HepG2 (cell line): ENCODE data around the gene OSBPL5. TPM values are rescaled to one million over a fixed set of nuclear protein-coding genes. Genes with fewer than 3 reads are reported as not detected.

Experiments used
- AHR ChIP-seq: IDR thresholded peaks from 2 replicates; pipeline ENCODE4 v1.6.1; 2018; ENCODE audit warnings: missing genetic modification reagents, missing compliant biosample characterization
- EZH2 ChIP-seq: conservative IDR thresholded peaks from 2 replicates; pipeline ENCODE4 v1.6.1; 2012; ENCODE audit warnings: mild to moderate bottlenecking, low read depth, low read length, moderate library complexity
- FOXO4 ChIP-seq: sonication (generic); formaldehyde crosslinking; conservative IDR thresholded peaks from 2 replicates; pipeline ENCODE4 v1.8.1; 2023; ENCODE audit warnings: missing genetic modification reagents
- KIAA2018 ChIP-seq: sonication (generic); formaldehyde crosslinking; IDR thresholded peaks from 2 replicates; pipeline ENCODE4 v1.5.0; 2020; ENCODE audit warnings: mild to moderate bottlenecking, missing genetic modification reagents, borderline replicate concordance
- LRRFIP1 ChIP-seq: sonication (generic); formaldehyde crosslinking; conservative IDR thresholded peaks from 2 replicates; pipeline ENCODE4 v1.4.0; 2020; ENCODE audit warnings: missing genetic modification reagents
- NCOA5 ChIP-seq: sonication (generic); formaldehyde crosslinking; IDR thresholded peaks from 2 replicates; pipeline ENCODE4 v1.4.0; 2020; ENCODE audit warnings: missing genetic modification reagents
- RAD51 ChIP-seq: fragments of 450-650 bp; IDR thresholded peaks from 2 replicates; pipeline ENCODE4 v1.6.1; 2016; ENCODE audit warnings: borderline replicate concordance
- SIN3A ChIP-seq: IDR thresholded peaks from 2 replicates; pipeline ENCODE4 v1.6.1; 2011; ENCODE audit warnings: low read depth, mild to moderate bottlenecking, control low read depth, low read length, borderline replicate concordance
- SP1 ChIP-seq, 2 experiments: fragments of 450-650 bp in 1 of 2; sonication (generic) in 1 of 2; formaldehyde crosslinking in 1 of 2; IDR thresholded peaks; 2 replicates each; pipeline versions ENCODE4 v1.4.0 to v1.6.1; 2016 to 2020; ENCODE audit warnings: missing genetic modification reagents in 1 of 2
- TEF ChIP-seq: sonication (generic); formaldehyde crosslinking; IDR thresholded peaks from 2 replicates; pipeline ENCODE4 v1.5.0; 2020; ENCODE audit warnings: missing genetic modification reagents
- TFDP1 ChIP-seq: IDR thresholded peaks from 2 replicates; pipeline ENCODE4 v1.6.1; 2016; ENCODE audit warnings: missing compliant biosample characterization, missing genetic modification reagents, borderline replicate concordance
- ZNF180 ChIP-seq: sonication (generic); formaldehyde crosslinking; IDR thresholded peaks from 2 replicates; pipeline ENCODE4 v1.4.0; 2020; ENCODE audit warnings: low read depth, missing genetic modification reagents, borderline replicate concordance
- ZNF546 ChIP-seq: sonication (generic); formaldehyde crosslinking; conservative IDR thresholded peaks from 2 replicates; pipeline ENCODE4 v1.8.1; 2023; ENCODE audit warnings: mild to moderate bottlenecking, missing genetic modification reagents
- polyA plus RNA-seq, 8 experiments: library from polyadenylated mRNA; depleted of rRNA in 3 of 8; stranded (reverse) in 7 of 8; unstranded in 1 of 8; fragments of >200 nt; fragmentation: Illumina TruSeq in 4 of 8; extraction: Trizol in 4 of 8; gene quantifications; 2 replicates each; pipeline versions ENCODE4 v1.2.1 to v1.2.3, GENCODE V29; 2011 to 2016; ENCODE audit warnings: low read depth in 4 of 8, missing spikeins in 1 of 8, mixed read lengths in 1 of 8; ENCODE audit not compliant: insufficient read depth in 1 of 8
- total RNA-seq, 5 experiments: library from RNA; depleted of rRNA; stranded (reverse); fragments of >200 nt; fragmentation: Illumina TruSeq; extraction: Trizol; gene quantifications; 2 replicates each; pipeline ENCODE4 v1.2.3, GENCODE V29; 2016; ENCODE audit warnings: low read depth in 1 of 5

OSBPL5 gene
- total and polyA plus RNA-seq, 2 of the 13 experiments (the other 11 are each of a cell fraction or from before 2014, with no cell fraction given): not detected

- TF ChIP-seq TEF (CRISPR knock-in tag) (no peak), TFDP1 (CRISPR knock-in tag) (no peak), ZNF180 (CRISPR knock-in tag) (no peak), SP1 (IDR thresholded peaks at IDR 0.05) (no peak), SP1 (CRISPR knock-in tag; IDR thresholded peaks at IDR 0.05) (peak; percentile 19; the same call in 1 of the 2 replicates), EZH2 (no peak), NCOA5 (CRISPR knock-in tag) (no peak), RAD51 (no peak), SIN3A (no peak), KIAA2018 (no peak), AHR (0 out of 2 replicates have a peak, but pooled peaks have one; percentile 71), ZNF546 (CRISPR knock-in tag) (no peak), FOXO4 (CRISPR knock-in tag) (no peak), LRRFIP1 (CRISPR knock-in tag) (no peak)
Measured at GRCh38 chr11:3091846-3092602, 73.1 kb downstream of the OSBPL5 start (continued).
